Prostate gland (tissue), 2 donors: ENCODE results near the gene GTF2A2. TPM values are rescaled to one million over a fixed set of nuclear protein-coding genes. Genes with fewer than 3 reads are reported as not detected.

Source experiments
- DNase-seq: peaks from one replicate; pipeline ENCODE4 v3.0.0-alpha.2; 2019; ENCODE audit warnings: low spot score
- H3K27ac ChIP-seq, 2 donors: fragments of 200-600 bp; sonication (generic); 2 replicates each; pipeline ENCODE4 v1.5.1; 2017 to 2019
- H3K27me3 ChIP-seq: fragments of 200-600 bp; sonication (generic); replicated peaks from 2 replicates; pipeline ENCODE4 v1.5.1; 2019; ENCODE audit not compliant: insufficient read depth
- H3K36me3 ChIP-seq, 2 donors: fragments of 200-600 bp; sonication (generic); 1 replicate in 1 of 2; 2 replicates in 1 of 2; pipeline versions ENCODE4 v1.5.1 to v1.8.1; 2017 to 2019
- H3K4me1 ChIP-seq: fragments of 200-600 bp; sonication (generic); replicated peaks from 2 replicates; pipeline ENCODE4 v1.5.1; 2019
- H3K4me3 ChIP-seq, 2 donors: fragments of 200-600 bp; sonication (generic); 2 replicates each; pipeline ENCODE4 v1.5.1; 2017 to 2019
- H3K9me3 ChIP-seq: fragments of 200-600 bp; sonication (generic); 2 replicates; pipeline ENCODE4 v1.5.1; 2017
- POLR2A ChIP-seq: fragments of 450-650 bp; IDR thresholded peaks from one replicate; pipeline ENCODE4 v1.6.1; 2016; ENCODE audit warnings: antibody characterized with exemption, mild to moderate bottlenecking
- POLR2AphosphoS5 ChIP-seq: sonication (generic); formaldehyde crosslinking; IDR thresholded peaks from one replicate; pipeline ENCODE4 v1.6.1; 2017; ENCODE audit warnings: antibody characterized with exemption
- WGBS: methylation state at CpG from one replicate; pipeline ENCODE4 v1.1.5; 2018; 5-methylcytosine and 5-hydroxymethylcytosine counted together
- intact Hi-C: fragments of 100-400 bp; cut with DNase I; formaldehyde crosslinking; loops from one replicate; pipeline ENCODE4 v1.14.2; 2022
- total RNA-seq, 2 donors: library from RNA; depleted of rRNA; stranded (reverse); fragments of >200 nt; gene quantifications; one replicate each; pipeline ENCODE4 v1.1.0, GENCODE V29; 2016
- TF ChIP-seq, protein P1 (sequence below), 4 experiments: fragments of 200-600 bp in 2 of 4; fragments of 450-650 bp in 2 of 4; sonication (generic) in 2 of 4; IDR thresholded peaks; 1 replicate in 3 of 4; 2 replicates in 1 of 4; pipeline ENCODE4 v1.5.1; 2016 to 2019; ENCODE audit warnings: antibody characterized with exemption in 4 of 4, mild to moderate bottlenecking in 2 of 4, moderate library complexity in 2 of 4

The GTF2A2 gene
- total RNA-seq, 2 donors from 2014 or later = 34.2 to 47.4 TPM

DNA sequence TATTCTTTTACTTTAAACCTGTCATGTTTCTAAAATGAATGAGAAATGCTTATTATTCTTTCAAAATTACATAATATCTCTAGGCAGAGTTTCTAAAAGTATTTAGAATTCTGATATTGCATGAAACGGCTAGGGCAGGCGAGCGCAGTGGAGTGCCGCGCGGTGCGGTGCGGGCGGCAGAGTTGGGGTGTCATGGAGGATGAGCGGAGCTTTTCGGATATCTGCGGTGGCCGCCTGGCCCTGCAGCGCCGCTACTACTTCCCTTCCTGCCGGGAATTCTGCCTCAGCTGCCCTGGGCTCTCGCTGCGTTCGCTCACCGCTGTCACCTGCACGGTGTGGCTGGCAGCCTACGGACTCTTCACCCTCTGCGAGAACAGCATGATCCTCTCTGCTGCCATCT is 19.2 kb upstream of the GTF2A2 start:
- Histone ChIP-seq H3K4me3 (no peak overlapping the region), H3K9me3 (no peaks in the 10 kb centered on the region), H3K36me3 (peaks cover 3 to 15% of the 10 kb centered on the region in 2 donors), H3K4me1 (no peaks in the 10 kb centered on the region), H3K27me3 (no peaks in the 10 kb centered on the region), H3K27ac (no peak overlapping the region)
- TF ChIP-seq, protein P1, sequence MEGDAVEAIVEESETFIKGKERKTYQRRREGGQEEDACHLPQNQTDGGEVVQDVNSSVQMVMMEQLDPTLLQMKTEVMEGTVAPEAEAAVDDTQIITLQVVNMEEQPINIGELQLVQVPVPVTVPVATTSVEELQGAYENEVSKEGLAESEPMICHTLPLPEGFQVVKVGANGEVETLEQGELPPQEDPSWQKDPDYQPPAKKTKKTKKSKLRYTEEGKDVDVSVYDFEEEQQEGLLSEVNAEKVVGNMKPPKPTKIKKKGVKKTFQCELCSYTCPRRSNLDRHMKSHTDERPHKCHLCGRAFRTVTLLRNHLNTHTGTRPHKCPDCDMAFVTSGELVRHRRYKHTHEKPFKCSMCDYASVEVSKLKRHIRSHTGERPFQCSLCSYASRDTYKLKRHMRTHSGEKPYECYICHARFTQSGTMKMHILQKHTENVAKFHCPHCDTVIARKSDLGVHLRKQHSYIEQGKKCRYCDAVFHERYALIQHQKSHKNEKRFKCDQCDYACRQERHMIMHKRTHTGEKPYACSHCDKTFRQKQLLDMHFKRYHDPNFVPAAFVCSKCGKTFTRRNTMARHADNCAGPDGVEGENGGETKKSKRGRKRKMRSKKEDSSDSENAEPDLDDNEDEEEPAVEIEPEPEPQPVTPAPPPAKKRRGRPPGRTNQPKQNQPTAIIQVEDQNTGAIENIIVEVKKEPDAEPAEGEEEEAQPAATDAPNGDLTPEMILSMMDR (IDR thresholded peaks at IDR 0.05) = no peak
- no peak for TF ChIP-seq POLR2AphosphoS5
- no peak for TF ChIP-seq POLR2A
- intact Hi-C loops = no loop called here
- no peak for DNase-seq
- WGBS = 98% methylated on average over 23 of the region's 23 CpGs

DNA sequence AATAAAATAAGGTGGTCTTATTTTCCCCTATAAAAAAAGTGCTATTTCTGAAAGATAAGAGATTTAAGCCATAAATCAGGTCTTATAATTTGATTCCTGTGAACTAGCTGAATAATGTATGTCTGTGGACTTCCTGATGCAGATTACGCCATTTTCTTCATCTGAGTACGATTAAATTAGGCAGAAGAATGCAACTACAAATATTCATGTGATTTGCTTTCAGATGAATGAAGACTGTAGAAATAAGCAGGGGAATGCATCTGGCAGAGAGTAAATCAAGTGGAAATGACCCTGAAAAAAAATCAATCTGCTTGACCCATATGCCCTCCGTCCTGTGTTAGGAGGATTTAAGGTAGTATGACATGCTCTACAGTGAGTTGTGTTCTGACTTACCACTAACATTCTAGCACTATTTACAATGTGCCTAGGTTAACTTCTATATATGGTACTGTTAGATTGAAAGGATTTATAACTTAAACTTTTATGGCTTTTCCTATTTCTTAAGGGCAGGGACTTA is 17.1 kb upstream of the GTF2A2 start:
- no peak overlapping the region for H3K4me3 ChIP-seq
- H3K9me3 ChIP-seq = no peaks in the 10 kb centered on the region
- TF ChIP-seq, protein P1 (IDR thresholded peaks at IDR 0.05) = no peak
- TF ChIP-seq POLR2AphosphoS5 (no peak), POLR2A (no peak)
- intact Hi-C loops = no loop called here
- 93% methylated on average over 3 of the region's 3 CpGs for WGBS
- no peak for DNase-seq
- H3K36me3 ChIP-seq = peaks cover 5 to 15% of the 10 kb centered on the region in 2 donors
- H3K4me1 ChIP-seq = no peaks in the 10 kb centered on the region
- H3K27ac ChIP-seq = no peak overlapping the region
- no peaks in the 10 kb centered on the region for H3K27me3 ChIP-seq

DNA sequence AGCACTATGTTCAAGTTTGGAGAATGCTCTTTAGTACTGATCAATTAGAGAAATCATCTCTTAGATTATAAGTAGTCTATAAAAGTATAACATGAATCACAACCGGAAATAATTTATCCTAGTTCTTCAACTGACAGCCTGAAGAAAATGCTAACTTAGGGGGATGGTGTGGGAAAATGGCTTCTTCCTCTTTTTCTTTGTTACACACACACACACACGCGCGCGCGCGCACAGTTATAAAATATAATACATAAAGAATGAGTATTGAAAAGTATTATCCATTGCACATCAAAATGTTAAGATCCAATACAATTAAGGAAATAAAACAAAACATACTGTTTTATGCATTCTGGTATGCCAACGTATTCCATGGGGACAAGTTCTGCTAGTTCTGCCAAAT is 11.2 kb upstream of the GTF2A2 start:
- H3K9me3 ChIP-seq = no peaks in the 10 kb centered on the region
- H3K36me3 ChIP-seq = peaks cover 0 to 5% of the 10 kb centered on the region in 2 donors
- intact Hi-C loops = no loop called here
- no peak for DNase-seq
- H3K27me3 ChIP-seq = no peaks in the 10 kb centered on the region
- WGBS = 75% methylated on average over 8 of the region's 8 CpGs
- TF ChIP-seq POLR2AphosphoS5 (no peak), POLR2A (no peak)
- TF ChIP-seq, protein P1 (IDR thresholded peaks at IDR 0.05) = no peak
- H3K4me3 ChIP-seq = no peak overlapping the region
- no peak overlapping the region for H3K27ac ChIP-seq
- H3K4me1 ChIP-seq = no peaks in the 10 kb centered on the region

DNA sequence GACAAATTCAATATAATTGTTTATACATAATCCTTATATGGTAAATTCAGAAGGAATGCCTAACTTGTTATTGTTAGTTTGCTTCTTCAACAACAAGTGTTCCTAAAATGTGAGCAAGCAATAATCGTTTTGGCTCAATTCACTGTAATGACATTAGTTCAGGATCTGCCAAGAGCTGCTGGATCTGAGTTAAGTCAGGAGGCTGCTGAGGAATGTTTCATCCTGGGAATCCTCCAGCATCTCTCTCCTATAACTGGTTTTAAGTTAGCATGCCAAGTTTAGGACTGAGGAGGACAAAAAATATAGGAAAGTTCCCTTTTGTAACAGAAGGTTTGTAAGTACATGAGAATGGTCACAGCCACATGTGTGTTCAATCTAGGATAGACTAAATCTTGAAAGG is 4.9 kb upstream of the GTF2A2 start:
- intact Hi-C loops = no loop called here
- no peak overlapping the region for H3K27ac ChIP-seq
- no peak overlapping the region for H3K4me3 ChIP-seq
- TF ChIP-seq POLR2A = no peak
- no peak for TF ChIP-seq POLR2AphosphoS5
- TF ChIP-seq, protein P1 (IDR thresholded peaks at IDR 0.05) = no peak
- H3K36me3 ChIP-seq = no peaks in the 10 kb centered on the region
- DNase-seq = no peak
- H3K4me1 ChIP-seq = no peaks in the 10 kb centered on the region
- H3K27me3 ChIP-seq = no peaks in the 10 kb centered on the region
- 43% methylated on average over 1 of the region's 1 CpG for WGBS
- no peaks in the 10 kb centered on the region for H3K9me3 ChIP-seq

DNA sequence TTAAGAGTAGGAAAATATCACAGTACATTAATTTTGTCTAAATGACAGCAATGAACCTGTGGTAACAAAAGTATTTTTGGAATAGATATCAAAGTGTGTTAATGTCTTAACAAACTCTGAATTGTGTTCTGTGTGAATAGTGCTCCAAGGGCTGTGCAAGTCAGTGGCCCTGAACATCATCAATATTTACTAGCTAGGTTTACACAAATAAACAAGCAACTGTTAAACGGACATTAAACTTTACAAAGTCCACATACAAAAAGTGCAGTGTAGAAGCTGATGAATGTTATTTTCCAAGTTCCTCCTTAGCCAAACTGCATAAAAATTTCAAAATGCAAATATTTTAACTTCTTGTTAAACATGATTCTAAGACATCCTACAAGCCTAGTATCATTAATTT is 2.1 kb upstream of the GTF2A2 start:
- Histone ChIP-seq H3K4me3 (no peak overlapping the region), H3K27me3 (no peaks in the 10 kb centered on the region), H3K9me3 (no peaks in the 10 kb centered on the region), H3K4me1 (peaks cover 5% of the 10 kb centered on the region), H3K36me3 (no peaks in the 10 kb centered on the region), H3K27ac (no peak overlapping the region)
- no peak for DNase-seq
- WGBS = 42% methylated on average over 1 of the region's 1 CpG
- intact Hi-C loops = no loop called here
- TF ChIP-seq, protein P1 (IDR thresholded peaks at IDR 0.05) = no peak
- TF ChIP-seq POLR2AphosphoS5 (no peak), POLR2A (no peak)
